22Rv1 (cell line): Measurements from ENCODE around the gene HEMGN.

Experiments used
- H3K27ac ChIP-seq: fragments of 450-650 bp; 2 replicates; pipeline ENCODE4 v1.5.1; 2017
- ZFX ChIP-seq: fragments of 450-650 bp; IDR thresholded peaks from 2 replicates; pipeline ENCODE4 v1.6.1; 2017; ENCODE audit warnings: antibody characterized with exemption, borderline replicate concordance
- TF ChIP-seq, protein P1 (sequence below): fragments of 450-650 bp; IDR thresholded peaks from 2 replicates; pipeline ENCODE4 v1.5.1; 2017; ENCODE audit warnings: mild to moderate bottlenecking

HEMGN gene

DNA sequence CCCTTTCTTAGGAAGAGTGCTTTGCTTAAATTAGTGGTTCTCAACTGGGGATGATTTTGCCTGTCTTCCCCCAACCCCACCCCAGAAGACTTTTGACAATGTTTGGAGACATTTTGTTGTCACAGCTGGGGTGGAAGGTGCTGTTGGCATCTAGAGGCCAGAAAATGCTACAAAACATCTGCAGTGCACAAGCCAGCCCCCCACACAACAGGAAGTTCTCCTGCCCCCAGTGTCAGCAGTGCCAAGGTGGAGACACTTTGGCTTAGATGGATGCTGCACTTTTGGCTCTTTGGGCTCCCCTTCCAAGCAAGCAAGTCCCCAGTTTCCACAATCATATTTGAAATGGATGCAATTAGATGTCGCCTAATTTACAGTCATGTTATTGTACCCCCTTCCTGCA, 2.7 kb downstream of the HEMGN start:
- no peak for TF ChIP-seq ZFX
- TF ChIP-seq, protein P1, sequence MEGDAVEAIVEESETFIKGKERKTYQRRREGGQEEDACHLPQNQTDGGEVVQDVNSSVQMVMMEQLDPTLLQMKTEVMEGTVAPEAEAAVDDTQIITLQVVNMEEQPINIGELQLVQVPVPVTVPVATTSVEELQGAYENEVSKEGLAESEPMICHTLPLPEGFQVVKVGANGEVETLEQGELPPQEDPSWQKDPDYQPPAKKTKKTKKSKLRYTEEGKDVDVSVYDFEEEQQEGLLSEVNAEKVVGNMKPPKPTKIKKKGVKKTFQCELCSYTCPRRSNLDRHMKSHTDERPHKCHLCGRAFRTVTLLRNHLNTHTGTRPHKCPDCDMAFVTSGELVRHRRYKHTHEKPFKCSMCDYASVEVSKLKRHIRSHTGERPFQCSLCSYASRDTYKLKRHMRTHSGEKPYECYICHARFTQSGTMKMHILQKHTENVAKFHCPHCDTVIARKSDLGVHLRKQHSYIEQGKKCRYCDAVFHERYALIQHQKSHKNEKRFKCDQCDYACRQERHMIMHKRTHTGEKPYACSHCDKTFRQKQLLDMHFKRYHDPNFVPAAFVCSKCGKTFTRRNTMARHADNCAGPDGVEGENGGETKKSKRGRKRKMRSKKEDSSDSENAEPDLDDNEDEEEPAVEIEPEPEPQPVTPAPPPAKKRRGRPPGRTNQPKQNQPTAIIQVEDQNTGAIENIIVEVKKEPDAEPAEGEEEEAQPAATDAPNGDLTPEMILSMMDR, result no peak
- H3K27ac ChIP-seq, result no peak overlapping the region

DNA sequence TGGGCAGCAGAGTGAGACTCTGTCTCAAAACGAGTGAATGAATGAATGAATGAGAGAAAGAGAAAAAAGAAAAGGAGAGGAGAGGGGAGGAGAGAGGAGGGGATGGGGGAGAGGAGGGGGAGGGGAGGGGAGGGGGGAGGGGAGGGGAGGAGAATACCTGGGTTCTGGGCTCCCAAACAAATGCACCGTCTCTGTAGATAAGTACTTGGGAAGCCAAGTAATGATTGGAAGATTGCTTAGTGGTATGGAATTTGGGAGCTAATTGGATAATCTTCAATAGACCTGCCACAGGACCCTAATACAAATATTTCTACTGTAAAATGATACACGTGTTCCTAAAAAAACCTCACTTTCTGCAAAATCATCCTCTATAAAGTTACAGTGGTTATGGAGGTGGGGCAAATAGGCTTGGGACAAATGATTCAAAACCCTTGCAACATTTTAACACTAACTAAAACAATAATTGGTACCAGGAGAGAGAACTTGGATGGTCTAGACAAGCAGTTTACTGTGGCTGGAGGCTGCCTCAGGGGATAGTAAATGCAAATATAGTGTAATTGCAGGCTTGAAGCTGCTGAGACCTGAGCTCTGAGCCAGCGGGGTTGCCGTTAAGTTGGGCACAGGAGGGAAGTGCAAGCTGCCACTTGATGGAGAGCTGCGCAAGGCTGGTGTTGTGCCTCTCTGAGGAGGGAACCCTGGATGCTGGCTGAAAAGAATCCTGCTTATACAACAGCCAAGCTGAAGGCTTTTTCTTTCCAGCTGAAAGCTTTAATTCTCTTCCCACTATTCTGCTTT, 3.5 kb downstream of the HEMGN start:
- no peak for TF ChIP-seq ZFX
- TF ChIP-seq, protein P1, result no peak
- H3K27ac ChIP-seq, result no peak overlapping the region

DNA sequence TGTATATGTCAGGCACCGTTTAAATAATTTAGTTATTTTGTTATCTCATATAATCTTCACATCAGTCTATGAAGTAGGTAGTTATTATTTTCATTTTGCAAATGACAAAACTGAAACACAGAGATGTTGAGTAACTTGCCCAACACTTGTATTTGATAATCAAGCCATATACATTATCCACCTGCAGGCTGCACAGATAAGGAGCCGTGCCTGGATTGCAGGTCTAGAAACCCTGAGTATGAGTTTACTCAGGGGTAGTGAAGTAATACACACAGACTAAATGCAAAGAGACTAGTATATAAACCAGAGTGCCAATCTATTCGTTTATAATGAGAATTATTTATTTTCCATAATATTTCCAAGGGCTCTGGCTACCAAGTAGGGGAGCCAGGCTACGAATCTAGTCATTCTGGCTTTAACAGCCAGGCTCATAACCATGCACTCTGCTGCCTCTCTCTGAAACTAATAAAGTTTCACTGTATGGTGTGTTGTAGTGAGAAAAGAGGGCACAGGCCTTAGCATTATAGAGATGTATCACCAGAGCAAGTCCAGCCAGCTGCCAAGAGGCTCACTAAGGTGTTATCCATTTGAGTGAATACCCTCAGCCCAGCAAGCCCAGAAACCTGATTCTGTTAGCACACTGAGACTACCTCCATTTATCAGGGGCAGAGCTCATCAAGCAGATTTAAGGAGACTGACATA, 4.5 kb downstream of the HEMGN start:
- no peak overlapping the region for H3K27ac ChIP-seq
- TF ChIP-seq ZFX, result no peak
- TF ChIP-seq, protein P1, result no peak

DNA sequence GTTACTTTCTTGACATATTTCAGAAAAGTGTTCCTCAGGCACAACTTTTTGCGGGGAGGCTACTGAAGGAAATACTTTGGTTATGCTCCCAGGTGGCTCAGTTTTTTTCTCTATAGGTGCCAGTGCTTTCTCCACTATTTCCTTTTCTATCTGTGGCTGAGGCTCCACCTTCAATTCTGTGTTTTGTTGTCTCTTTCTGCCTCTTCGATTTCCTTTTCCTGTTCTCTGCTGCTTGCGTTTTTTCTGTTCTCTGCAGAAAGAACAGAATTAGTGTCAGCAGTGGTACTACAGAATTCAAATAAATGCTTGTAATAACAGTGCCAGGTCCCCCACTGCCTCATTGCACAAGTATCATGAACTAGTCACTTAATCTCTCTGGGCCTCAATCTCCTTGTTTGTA, 7.0 kb downstream of the HEMGN start:
- TF ChIP-seq ZFX, result no peak
- TF ChIP-seq, protein P1, result no peak
- no peak overlapping the region for H3K27ac ChIP-seq

DNA sequence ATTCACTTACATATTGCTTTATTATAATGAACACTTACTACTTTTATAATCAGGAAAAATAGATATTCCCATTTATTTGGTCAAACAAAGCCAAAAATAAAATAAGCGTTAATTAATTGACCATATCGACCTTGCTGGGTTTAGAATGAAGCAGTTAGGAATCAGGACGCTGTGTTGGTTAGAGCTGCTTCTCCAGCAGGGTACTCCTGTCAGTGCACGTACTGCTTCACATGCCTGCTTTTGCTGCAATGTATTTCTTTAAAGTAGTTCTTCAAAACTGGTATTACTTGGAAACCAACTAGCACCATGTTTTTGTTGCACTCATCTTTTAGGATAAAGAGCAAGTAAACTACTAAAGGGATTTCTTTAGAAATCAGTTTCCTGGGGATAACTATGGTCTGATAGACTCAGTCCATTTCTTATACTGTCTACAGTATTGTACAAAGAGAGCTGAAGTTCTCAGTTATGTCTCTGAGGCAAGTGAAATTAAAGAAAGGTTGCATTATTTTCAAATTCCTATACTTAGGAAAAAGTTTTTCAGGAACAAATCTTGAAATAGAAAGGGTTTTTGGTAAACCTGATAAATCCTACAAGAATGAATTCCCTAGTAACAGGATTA, 8.9 kb downstream of the HEMGN start:
- TF ChIP-seq ZFX, result no peak
- TF ChIP-seq, protein P1, result no peak
- no peak overlapping the region for H3K27ac ChIP-seq

DNA sequence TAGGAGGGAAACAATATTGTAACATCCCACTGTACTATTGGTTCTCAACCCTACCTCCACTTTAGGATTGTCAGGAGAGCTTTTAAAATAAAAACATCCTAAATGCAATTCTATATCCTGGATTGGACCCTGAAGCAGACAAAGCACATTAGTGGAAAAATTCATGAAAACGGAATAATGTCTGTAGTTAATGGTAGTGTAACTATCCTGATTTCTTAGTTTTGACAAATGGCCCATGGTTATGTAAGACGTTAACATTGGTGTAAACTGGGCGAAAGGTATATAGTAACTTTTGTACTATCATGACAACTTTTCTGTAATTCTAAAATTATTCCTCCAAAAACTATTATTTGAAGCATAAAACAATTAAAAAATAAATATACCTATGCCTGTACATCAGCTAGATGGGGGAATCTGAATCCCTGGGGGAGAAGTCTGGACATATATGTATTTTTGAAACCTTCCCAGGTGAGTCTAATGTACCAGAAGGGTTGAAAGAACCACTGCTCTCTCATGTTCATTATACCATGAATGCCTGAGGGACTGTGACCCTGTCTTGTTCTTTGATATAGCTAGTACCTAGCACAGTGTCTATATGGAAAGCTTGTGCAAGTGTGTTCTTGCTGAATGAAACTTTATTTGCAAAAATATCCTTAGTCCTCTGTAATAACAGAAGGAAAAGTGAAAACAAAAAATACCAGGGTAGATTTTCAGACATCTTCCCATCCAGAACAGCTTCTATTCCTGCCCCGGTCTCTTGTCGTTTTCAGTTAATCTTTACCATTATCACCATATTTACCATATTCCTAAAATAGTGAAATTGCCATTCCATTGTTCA, 12.3 kb downstream of the HEMGN start:
- H3K27ac ChIP-seq, result no peak overlapping the region
- TF ChIP-seq ZFX, result no peak
- TF ChIP-seq, protein P1, result no peak
